ENCODE data around the gene EPN3.

EPN3 gene

DNA sequence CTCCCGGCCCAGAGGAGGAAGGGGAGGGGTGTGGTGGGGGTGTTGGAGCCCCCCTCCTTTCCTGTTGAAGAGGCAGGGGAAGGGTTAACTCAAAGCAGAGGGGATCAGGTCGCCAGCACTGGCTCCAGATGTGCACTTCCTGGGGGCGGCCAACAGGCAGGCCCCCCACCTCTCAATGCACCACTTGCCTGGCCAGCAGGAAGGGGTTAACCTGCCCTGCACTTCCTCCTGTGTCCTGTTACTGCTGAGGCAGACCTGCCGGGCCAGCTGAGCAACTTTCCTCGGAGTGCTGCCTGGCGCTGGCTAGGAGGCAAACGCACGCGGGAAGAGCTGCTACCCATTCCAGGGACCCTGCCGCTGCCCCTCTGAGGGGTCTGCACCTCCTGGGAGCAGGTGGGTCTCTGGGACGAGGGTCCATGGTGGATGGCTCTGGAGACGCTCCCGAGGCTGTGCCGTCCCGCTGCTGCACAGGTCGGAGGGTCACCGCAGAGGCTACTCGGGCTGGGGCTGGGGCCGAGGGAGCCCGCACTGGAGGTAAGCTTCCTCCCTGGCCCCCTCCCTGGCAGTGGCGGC is at the start of gene EPN3:
TSS of gene EPN3 (plus strand) at position 284 of the 573 bp plus-strand sequence. CDS start 3,822 bp downstream, outside the sequence.
- H3K4me3 ChIP-seq (ENCODE audit: low read depth, low read length), result peak within 1 kb of the TSS; percentile 56

DNA sequence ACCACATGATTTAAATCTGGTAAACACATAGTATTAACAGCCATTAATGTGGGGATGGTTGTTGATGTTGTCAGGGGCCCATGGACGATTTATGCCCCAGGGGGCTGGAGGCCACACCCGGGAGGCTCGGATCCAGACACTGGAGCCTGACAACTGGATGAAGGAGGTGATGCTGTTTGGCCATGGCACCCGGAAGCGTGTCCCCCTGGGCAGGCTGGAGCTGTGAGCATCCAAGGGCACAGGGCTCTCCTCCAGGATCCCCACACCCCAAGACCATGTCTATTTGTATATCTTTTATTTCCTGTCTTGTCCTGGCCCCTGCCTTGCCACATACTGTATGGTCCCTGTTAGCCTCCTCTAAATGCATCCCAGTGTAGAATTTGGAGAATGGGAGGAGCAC is 49.3 kb upstream of the EPN3 start:
- H3K4me3 ChIP-seq (ENCODE audit: low read depth, low read length), result no peak overlapping the region

GRCh38 chr17:50484386-50485155 is 48.0 kb upstream of the EPN3 start:
- H3K4me3 ChIP-seq (ENCODE audit: low read depth, low read length), result no peak overlapping the region

- no peak overlapping the region for H3K4me3 ChIP-seq (ENCODE audit: low read depth, low read length)
Observed at GRCh38 chr17:50487213-50488096, 45.1 kb upstream of the EPN3 start.

DNA sequence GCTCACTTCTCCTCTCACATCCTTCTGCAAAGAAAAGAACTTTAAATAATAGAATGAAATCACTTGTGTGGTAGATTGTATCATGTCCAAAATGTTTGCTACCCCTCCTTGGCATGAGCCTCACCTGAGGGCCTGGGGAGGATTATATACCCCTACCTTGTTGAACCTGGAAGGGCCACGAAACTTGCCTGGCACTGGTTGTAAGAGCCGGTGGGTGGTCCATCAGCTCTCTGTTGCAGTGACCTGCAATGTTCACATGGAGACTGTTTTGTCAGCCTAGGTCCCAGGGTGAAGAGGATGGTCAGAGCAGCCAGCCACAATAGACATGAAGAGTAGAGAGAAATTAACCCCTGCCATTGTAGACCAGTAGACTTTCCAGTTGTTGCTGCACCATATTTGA is 43.7 kb upstream of the EPN3 start:
- no peak overlapping the region for H3K4me3 ChIP-seq (ENCODE audit: low read depth, low read length)

GRCh38 chr17:50491505-50491904 is 41.0 kb upstream of the EPN3 start:
- no peak overlapping the region for H3K4me3 ChIP-seq (ENCODE audit: low read depth, low read length)

DNA sequence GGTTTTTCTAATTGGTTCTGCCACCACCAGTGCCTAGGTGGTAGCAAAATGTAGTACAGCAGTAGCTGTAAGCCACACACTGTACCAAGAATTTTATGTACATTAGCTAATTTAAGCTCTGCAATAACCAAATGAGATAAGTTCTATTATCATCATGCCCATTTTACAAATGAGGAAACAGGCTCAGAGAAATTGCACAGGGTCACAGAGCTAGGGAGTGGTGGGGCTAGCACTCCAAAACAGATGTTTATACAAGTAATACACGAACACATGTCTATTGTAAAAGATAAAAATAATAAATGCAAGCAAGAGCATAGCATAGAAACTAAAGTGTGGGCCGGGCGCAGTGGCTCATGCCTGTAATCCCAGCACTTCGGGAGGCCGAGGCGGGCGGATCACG is 40.3 kb upstream of the EPN3 start:
- H3K4me3 ChIP-seq (ENCODE audit: low read depth, low read length), result no peak overlapping the region

DNA sequence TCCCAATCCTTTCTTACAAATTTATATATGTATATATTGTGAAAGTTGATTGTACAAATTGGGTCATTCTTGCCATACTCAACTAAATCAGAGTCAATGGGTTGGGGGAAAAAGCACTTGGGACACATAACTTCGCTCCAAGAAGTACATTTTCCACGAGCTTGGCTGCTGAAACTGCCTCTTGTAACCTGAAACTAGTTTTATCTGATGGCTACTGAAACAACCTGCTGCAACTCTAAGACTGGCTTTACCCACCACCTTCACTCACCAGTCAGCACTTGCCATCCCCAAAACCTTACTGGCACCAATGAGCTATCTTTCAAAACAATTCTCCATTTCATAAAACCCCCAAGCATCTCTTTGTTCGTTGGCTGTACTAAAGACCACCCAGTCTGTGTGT is 38.8 kb upstream of the EPN3 start:
- H3K4me3 ChIP-seq (ENCODE audit: low read depth, low read length), result no peak overlapping the region

DNA sequence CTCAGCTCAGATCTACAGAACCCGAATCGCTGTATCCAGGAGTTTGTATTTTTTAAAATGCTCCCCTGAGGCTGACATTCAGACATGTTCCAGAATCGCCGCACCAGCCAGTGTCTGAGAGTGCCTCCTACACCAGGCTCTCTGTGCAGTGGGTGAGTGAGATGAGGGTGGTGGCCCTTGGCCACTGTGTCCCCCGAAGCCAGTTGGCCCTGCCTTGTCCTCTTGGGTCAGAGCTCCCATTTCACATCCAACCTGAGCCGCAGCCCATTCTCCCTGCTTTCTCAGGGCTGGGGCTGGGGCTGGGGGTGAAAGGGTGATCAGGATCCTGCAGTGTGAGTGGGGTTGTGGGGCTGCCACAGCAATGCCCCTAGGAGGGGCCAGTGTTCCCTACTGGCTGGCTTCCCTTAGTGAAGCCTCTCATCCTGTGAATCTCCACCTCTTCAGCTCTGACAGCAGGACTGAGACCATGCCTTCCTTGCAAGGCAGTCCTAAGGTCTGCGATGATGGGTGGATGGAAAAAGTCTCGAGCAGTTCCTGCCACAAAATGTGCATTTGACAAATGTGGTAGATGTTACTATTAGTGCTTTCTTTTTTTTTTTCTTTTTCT is 37.2 kb upstream of the EPN3 start:
- H3K4me3 ChIP-seq (ENCODE audit: low read depth, low read length), result no peak overlapping the region

- no peak overlapping the region for H3K4me3 ChIP-seq (ENCODE audit: low read depth, low read length)
Observed at GRCh38 chr17:50495918-50496317, 36.6 kb upstream of the EPN3 start.

- H3K4me3 ChIP-seq (ENCODE audit: low read depth, low read length), result no peak overlapping the region
Observed at GRCh38 chr17:50498021-50498874, 34.3 kb upstream of the EPN3 start.

DNA sequence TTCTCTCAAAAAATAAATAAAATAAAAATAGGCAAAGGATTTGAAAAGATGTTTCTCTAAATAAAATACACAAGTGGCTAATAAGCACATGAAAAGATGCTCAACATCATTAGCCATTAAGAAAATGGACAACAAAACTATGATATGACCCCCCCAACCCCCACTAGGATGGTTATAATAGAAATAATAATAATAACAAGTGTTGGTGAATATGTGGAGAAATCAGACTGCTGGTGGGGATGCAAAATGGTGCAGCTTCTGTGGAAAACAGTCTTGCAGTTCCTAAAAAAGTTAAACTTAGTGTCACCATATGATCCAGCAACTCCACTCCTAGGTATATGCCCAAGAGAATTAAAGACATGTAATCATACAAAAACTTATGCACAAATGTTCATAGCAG is 33.3 kb upstream of the EPN3 start:
- H3K4me3 ChIP-seq (ENCODE audit: low read depth, low read length), result no peak overlapping the region

- H3K4me3 ChIP-seq (ENCODE audit: low read depth, low read length), result no peak overlapping the region
Observed at GRCh38 chr17:50499721-50500120, 32.8 kb upstream of the EPN3 start.

DNA sequence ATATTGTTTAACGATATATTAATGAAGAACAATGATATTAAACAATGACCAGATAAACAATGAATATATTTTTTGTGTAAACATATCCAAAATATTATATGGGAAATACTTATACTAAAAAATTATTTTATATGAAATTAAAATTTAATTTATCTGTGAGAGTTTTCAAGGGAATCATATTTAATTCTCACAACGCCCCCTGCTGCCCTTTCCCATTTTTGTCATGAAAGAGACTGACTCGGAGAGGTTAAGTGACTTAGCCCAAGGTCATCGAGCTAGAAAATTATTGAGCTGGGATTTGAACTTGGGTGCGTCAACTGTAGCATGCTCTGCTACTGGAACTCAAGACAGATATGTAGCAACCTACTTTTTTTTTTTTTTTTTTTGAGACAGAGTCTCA is 31.5 kb upstream of the EPN3 start:
- no peak overlapping the region for H3K4me3 ChIP-seq (ENCODE audit: low read depth, low read length)

DNA sequence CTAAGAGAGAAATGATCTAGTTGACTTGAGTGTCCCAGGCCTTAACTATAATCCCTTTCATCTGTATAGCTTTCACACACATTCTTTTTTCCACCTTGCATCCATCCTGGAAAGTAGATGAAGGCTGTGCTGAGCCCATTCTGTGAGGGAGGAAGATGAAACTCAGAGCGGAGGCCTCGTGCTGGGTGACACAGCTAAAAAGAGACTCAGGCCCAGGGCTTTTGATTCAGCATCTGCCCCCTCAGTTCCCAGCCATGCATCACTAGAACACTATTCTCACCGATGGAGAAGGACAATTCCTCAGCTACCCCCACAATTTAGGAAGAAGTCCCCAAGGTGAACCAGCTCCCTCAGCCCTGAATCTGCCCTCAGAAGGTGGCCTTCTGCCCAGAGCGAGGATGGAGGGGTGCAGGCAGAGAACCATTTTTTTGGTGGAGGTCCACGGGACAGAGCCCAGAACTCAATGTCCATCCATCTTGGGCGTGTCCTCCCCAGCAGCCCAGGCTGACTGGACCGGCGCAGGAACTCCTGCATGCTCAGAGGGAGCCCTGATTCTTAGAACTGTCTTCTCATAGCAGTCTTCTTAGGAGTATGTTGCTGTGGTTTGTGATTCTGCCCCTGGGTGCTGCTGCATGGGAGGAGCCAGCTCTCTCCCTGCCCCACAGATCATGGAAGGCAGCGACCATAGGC is 30.1 kb upstream of the EPN3 start:
- H3K4me3 ChIP-seq (ENCODE audit: low read depth, low read length), result no peak overlapping the region

DNA sequence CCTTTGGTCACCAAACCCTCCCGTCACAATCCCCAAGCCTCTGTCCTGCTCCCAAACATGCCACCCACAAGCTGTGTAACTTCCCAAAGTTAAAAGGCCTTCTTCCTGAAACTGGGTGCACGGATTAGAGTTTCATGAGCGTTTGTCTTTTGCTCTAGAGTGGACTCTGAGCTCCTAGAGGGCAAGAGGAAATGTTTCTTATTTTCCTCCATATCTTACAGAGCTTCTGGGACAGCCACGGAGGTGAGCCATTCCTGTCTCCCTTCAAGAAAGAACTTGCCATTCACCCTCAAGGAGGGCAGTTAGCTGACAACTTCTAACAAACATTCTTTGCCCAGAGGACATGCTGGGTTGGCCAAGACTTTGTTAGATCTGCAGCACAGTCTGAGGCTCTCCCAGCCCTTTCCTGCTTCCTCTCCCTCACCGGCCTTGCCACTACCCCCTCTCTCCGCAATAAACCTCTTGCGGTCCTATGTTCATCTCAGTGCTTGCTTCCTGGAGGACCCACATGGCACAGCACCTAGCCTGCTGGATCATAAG is 26.9 kb upstream of the EPN3 start:
- H3K4me3 ChIP-seq (ENCODE audit: low read depth, low read length), result no peak overlapping the region

DNA sequence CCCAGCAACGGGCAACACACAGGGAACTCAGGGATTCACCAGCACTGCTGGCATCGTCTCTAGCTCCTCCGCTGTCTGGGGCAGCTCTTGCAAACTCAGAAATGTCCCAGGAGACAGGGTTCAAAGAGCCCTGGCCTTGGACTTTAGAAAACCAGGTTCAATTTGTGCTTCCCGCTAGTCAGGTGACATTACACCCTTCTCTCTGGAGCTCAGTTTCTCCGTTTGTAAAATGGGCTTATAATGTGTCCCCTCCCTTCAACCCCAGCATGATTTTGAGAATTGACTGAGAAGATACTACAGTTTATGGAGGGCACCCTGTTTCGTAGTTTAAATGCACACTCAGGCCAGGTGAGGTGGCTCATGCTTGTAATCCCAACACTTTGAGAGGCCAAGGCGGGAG is 26.2 kb upstream of the EPN3 start:
- H3K4me3 ChIP-seq (ENCODE audit: low read depth, low read length), result no peak overlapping the region

- peak within 1 kb of the TSS; percentile 47 for H3K4me3 ChIP-seq (ENCODE audit: low read depth, low read length)
Observed at GRCh38 chr17:50507871-50508572, 24.5 kb upstream of the EPN3 start, which contains the start of gene MYCBPAP. Gene MYCBPAP (plus strand): TSS chr17:50508439. CDS start chr17:50508675, 236 bp downstream.

Measured in iPS-11a (cell line).